ENCODE data around the gene LITAF.
"Not testable (repeated sequence)": the region's sequence is repeated elsewhere in the genome, so short reads cannot be mapped to it uniquely, and the experiment has no call there.

LITAF gene

DNA sequence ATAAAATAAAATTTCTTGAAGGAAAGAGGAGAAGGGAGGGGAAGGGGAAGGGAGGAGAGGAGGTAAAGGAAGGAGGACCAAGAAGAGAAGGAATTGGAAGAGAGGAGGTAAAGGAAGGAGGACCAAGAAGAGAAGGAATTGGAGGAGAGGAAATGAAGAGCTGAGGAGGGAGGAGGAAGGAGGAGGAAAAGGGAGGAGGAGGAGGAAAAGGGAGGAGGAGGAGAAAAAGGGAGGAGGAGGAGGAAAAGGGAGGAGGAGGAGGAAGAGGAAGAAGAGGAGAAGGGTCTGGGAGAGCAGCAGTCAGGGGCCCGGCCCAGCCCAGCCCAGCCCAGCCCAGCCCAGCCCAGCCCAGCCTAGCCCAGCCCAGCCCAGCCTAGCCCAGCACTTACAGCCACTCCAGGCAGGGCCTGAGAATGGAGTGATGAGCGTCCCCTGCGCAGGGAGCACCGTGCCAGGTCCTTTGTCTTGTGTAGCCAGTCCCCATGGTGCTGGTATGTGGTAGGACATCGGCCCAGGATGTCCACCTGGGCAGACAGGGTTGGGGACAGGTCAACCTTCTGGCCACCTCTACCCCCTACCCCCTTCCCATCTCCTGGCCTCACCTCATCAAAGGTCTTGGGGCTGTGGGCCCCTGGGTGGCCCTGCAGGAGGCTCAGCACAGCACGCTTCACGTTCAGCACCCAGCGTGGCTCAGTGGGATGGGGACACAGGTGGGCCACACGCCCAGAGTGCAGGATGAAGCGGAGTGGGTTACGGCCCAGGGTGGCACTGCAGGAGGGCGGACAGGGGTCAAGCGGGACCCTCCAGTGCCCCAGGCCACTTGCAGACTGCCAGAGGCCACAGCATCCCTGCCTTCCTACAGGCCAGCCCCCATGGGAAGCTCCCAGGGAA lies 70.9 kb downstream of the LITAF start:
- Histone ChIP-seq H3K4me3 (ENCODE audit: low read depth in 1 of 2, low read length in 2 of 2) (no peak overlapping the region), H2AFZ (ENCODE audit: low read depth, low read length) (no peak overlapping the region), H3K27me3 (ENCODE audit: insufficient read depth, low read length, poor library complexity) (no peaks in the 10 kb centered on the region), H3K9ac (ENCODE audit: low read depth, low read length) (no peak overlapping the region), H3K4me1 (ENCODE audit: insufficient read depth, low read length) (no peaks in the 10 kb centered on the region), H3K9me3 (ENCODE audit: insufficient read depth, low read length, severe bottlenecking) (no peaks in the 10 kb centered on the region), H4K20me1 (ENCODE audit: insufficient read depth, low read length) (peaks cover 5% of the 10 kb centered on the region; the same call in 1 of the 2 replicates), H3K36me3 (ENCODE audit: insufficient read depth, low read length) (no peaks in the 10 kb centered on the region), H3K79me2 (ENCODE audit: insufficient read depth, low read length) (no peaks in the 10 kb centered on the region), H3K27ac (ENCODE audit: low read length) (no peak overlapping the region), H3K4me2 (ENCODE audit: insufficient read depth, low read length) (no peak overlapping the region)
- TF ChIP-seq EZH2 (IDR thresholded peaks at IDR 0.05; ENCODE audit: borderline replicate concordance, low read depth, low read length, severe bottlenecking) = no peak
- TF ChIP-seq, protein P1, sequence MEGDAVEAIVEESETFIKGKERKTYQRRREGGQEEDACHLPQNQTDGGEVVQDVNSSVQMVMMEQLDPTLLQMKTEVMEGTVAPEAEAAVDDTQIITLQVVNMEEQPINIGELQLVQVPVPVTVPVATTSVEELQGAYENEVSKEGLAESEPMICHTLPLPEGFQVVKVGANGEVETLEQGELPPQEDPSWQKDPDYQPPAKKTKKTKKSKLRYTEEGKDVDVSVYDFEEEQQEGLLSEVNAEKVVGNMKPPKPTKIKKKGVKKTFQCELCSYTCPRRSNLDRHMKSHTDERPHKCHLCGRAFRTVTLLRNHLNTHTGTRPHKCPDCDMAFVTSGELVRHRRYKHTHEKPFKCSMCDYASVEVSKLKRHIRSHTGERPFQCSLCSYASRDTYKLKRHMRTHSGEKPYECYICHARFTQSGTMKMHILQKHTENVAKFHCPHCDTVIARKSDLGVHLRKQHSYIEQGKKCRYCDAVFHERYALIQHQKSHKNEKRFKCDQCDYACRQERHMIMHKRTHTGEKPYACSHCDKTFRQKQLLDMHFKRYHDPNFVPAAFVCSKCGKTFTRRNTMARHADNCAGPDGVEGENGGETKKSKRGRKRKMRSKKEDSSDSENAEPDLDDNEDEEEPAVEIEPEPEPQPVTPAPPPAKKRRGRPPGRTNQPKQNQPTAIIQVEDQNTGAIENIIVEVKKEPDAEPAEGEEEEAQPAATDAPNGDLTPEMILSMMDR (IDR thresholded peaks at IDR 0.05; ENCODE audit: borderline replicate concordance, extremely low read depth, low read length, poor library complexity, severe bottlenecking) = no peak
- no peak for DNase-seq
- ATAC-seq (ENCODE audit: insufficient read depth, low read depth) = no peak

DNA sequence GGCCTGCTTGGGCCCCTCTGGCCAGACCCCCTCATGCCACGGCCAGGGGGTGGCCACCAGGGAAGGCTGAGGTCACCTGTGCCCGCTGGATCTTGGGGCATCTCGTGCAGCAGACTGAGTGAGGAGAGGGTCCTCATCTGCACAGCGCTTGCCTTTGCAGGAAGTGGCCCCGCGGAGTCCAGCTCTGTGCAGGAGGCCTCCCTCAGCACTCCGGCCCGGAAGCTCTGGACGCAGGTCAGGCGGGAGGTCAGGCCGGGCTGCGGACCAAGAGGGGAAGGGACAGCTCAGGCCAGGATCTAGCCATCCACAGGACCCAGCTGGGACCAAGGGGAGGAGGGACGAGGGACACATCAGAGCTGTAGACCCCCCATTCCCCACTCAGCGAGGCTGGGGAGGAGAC lies 72.4 kb downstream of the LITAF start:
- Histone ChIP-seq H2AFZ (ENCODE audit: low read depth, low read length) (no peak overlapping the region), H3K27me3 (ENCODE audit: insufficient read depth, low read length, poor library complexity) (no peaks in the 10 kb centered on the region), H3K4me3 (ENCODE audit: low read depth in 1 of 2, low read length in 2 of 2) (no peak overlapping the region), H3K9ac (ENCODE audit: low read depth, low read length) (no peak overlapping the region), H3K36me3 (ENCODE audit: insufficient read depth, low read length) (no peaks in the 10 kb centered on the region), H3K79me2 (ENCODE audit: insufficient read depth, low read length) (no peaks in the 10 kb centered on the region), H3K27ac (ENCODE audit: low read length) (no peak overlapping the region), H3K9me3 (ENCODE audit: insufficient read depth, low read length, severe bottlenecking) (no peaks in the 10 kb centered on the region), H4K20me1 (ENCODE audit: insufficient read depth, low read length) (peaks cover 5% of the 10 kb centered on the region; the same call in 1 of the 2 replicates), H3K4me2 (ENCODE audit: insufficient read depth, low read length) (no peak overlapping the region), H3K4me1 (ENCODE audit: insufficient read depth, low read length) (no peaks in the 10 kb centered on the region)
- no peak for ATAC-seq (ENCODE audit: insufficient read depth, low read depth)
- no peak for DNase-seq
- no peak for TF ChIP-seq EZH2 (IDR thresholded peaks at IDR 0.05; ENCODE audit: borderline replicate concordance, low read depth, low read length, severe bottlenecking)
- TF ChIP-seq, protein P1 (IDR thresholded peaks at IDR 0.05; ENCODE audit: borderline replicate concordance, extremely low read depth, low read length, poor library complexity, severe bottlenecking) = no peak

DNA sequence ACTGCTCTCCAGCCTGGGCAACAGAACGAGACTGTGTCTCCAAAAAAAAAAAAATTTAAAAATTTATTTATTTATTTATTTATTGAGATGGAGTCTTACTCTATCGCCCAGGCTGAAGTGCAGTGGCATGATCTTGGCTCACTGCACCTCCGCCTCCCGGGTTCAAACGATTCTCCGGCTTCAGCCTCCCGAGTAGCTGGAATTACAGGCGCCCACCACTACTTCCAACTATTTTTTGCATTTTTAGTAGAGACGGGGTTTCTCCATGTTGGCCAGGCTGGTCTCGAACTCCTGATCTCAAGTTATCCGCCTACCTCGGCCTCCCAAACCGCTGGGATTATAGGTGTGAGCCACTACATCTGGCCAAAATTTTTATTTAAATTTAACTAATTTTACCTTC lies 73.4 kb downstream of the LITAF start:
- ATAC-seq (ENCODE audit: insufficient read depth, low read depth); H3K4me3 ChIP-seq (ENCODE audit: low read depth in 1 of 2, low read length in 2 of 2); H3K4me2 ChIP-seq (ENCODE audit: insufficient read depth, low read length); H3K79me2 ChIP-seq (ENCODE audit: insufficient read depth, low read length); H3K27ac ChIP-seq (ENCODE audit: low read length); H3K9me3 ChIP-seq (ENCODE audit: insufficient read depth, low read length, severe bottlenecking); H3K9ac ChIP-seq (ENCODE audit: low read depth, low read length); H2AFZ ChIP-seq (ENCODE audit: low read depth, low read length); H4K20me1 ChIP-seq (ENCODE audit: insufficient read depth, low read length); DNase-seq; H3K36me3 ChIP-seq (ENCODE audit: insufficient read depth, low read length); H3K27me3 ChIP-seq (ENCODE audit: insufficient read depth, low read length, poor library complexity); H3K4me1 ChIP-seq (ENCODE audit: insufficient read depth, low read length): not testable (repeated sequence)

DNA sequence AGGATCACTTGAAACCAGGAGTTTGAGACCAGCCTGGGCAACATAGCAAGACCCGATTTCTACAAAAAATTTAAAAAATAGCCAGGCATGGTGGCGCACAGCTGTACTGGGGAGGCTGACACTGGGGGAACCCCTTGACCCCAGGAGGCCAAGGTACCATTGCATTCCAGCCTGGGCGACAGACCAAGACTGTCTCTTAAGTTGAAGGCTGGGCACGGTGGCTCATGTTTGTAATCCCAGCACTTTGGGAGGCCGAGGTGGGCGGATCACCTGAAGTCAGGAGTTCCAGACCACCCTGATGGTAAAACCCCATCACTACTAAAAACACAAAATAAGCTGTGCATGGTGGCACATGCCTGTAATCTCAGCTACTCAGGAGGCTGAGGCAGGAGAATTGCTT lies 74.9 kb downstream of the LITAF start:
- Histone ChIP-seq H3K27ac (ENCODE audit: low read length) (no peak overlapping the region), H3K27me3 (ENCODE audit: insufficient read depth, low read length, poor library complexity) (no peaks in the 10 kb centered on the region), H3K4me2 (ENCODE audit: insufficient read depth, low read length) (no peak overlapping the region), H3K4me3 (ENCODE audit: low read depth in 1 of 2, low read length in 2 of 2) (no peak overlapping the region), H2AFZ (ENCODE audit: low read depth, low read length) (no peak overlapping the region), H4K20me1 (ENCODE audit: insufficient read depth, low read length) (peaks cover 5% of the 10 kb centered on the region; the same call in 1 of the 2 replicates), H3K79me2 (ENCODE audit: insufficient read depth, low read length) (no peaks in the 10 kb centered on the region), H3K9me3 (ENCODE audit: insufficient read depth, low read length, severe bottlenecking) (no peaks in the 10 kb centered on the region), H3K9ac (ENCODE audit: low read depth, low read length) (no peak overlapping the region), H3K36me3 (ENCODE audit: insufficient read depth, low read length) (no peaks in the 10 kb centered on the region), H3K4me1 (ENCODE audit: insufficient read depth, low read length) (no peaks in the 10 kb centered on the region)
- no peak for ATAC-seq (ENCODE audit: insufficient read depth, low read depth)
- DNase-seq = no peak
- TF ChIP-seq EZH2 (IDR thresholded peaks at IDR 0.05; ENCODE audit: borderline replicate concordance, low read depth, low read length, severe bottlenecking) = no peak
- TF ChIP-seq, protein P1 (IDR thresholded peaks at IDR 0.05; ENCODE audit: borderline replicate concordance, extremely low read depth, low read length, poor library complexity, severe bottlenecking) = no peak

Data from DND-41 (cell line).